ENCODE results near the gene ARL14EPL.

The ARL14EPL gene

GRCh38 chr5:116032094-116032517 lies at the start of gene ARL14EPL:
TSS of gene ARL14EPL (plus strand) at chr5:116032472. CDS start at chr5:116051466, 18,994 bp downstream.
- POLR2A ChIA-PET (ENCODE audit: low non-redundant PET), result no interaction called here
- no peak within 1 kb of the TSS for H3K27ac ChIP-seq
- CTCF ChIA-PET, result interaction anchor here (0.6 to 0.7 kb wide), 2 partner anchors 102 to 144 kb away, joined by 3 to 5 read pairs; no protein-coding TSS in a partner anchor
- DNase-seq (ENCODE audit: low spot score), result peak; percentile 72
- TF ChIP-seq CTCF (conservative IDR thresholded peaks at IDR 0.05; ENCODE audit: low read depth), result peak; percentile 29; the same call in 1 of the 2 replicates

GRCh38 chr5:115983519-115983918 lies 48.8 kb upstream of the ARL14EPL start:
- DNase-seq (ENCODE audit: low spot score), result no peak
- H3K27ac ChIP-seq, result no peak overlapping the region
- POLR2A ChIA-PET (ENCODE audit: low non-redundant PET), result interaction anchor here (0.5 kb wide), 1 partner anchor 279 kb away, joined by 5 read pairs; no protein-coding TSS in a partner anchor
- CTCF ChIA-PET, result interaction anchor here (0.5 kb wide), 1 partner anchor 504 kb away, joined by 4 read pairs; no protein-coding TSS in a partner anchor
- TF ChIP-seq CTCF (conservative IDR thresholded peaks at IDR 0.05; ENCODE audit: low read depth), result no peak

- no peak for TF ChIP-seq CTCF (conservative IDR thresholded peaks at IDR 0.05; ENCODE audit: low read depth)
- H3K27ac ChIP-seq, result no peak overlapping the region
- no peak for DNase-seq (ENCODE audit: low spot score)
- ChIA-PET POLR2A (ENCODE audit: low non-redundant PET) (no interaction called here), CTCF (interaction anchor here (0.6 kb wide), 1 partner anchor 23 kb away, joined by 3 read pairs; no protein-coding TSS in a partner anchor)
Measured at GRCh38 chr5:115985802-115986757, 46.2 kb upstream of the ARL14EPL start.

- CTCF ChIA-PET, result no interaction called here
- POLR2A ChIA-PET (ENCODE audit: low non-redundant PET), result no interaction called here
- no peak overlapping the region for H3K27ac ChIP-seq
- no peak for TF ChIP-seq CTCF (conservative IDR thresholded peaks at IDR 0.05; ENCODE audit: low read depth)
- no peak for DNase-seq (ENCODE audit: low spot score)
Measured at GRCh38 chr5:115988002-115988401, 44.3 kb upstream of the ARL14EPL start.

GRCh38 chr5:115992848-115993350 lies 39.4 kb upstream of the ARL14EPL start:
- ChIA-PET CTCF (no interaction called here), POLR2A (ENCODE audit: low non-redundant PET) (no interaction called here)
- no peak for DNase-seq (ENCODE audit: low spot score)

More at GRCh38 chr5:115992848-115993350, 39.4 kb upstream of the ARL14EPL start:
- TF ChIP-seq CTCF (conservative IDR thresholded peaks at IDR 0.05; ENCODE audit: low read depth), result no peak
- H3K27ac ChIP-seq, result no peak overlapping the region

Data from RWPE1 (cell line).